Fibroblast of mammary gland (primary cell): Measurements from ENCODE around the gene GCFC2.

Experiments used
- DNase-seq: peaks from one replicate; pipeline ENCODE4 v3.0.0-alpha.2; 2010; ENCODE audit warnings: low read depth
- H3K4me3 ChIP-seq: 2 replicates; pipeline ENCODE4 v1.5.1; 2011; ENCODE audit warnings: low read depth, mild to moderate bottlenecking, low read length, moderate library complexity; ENCODE audit not compliant: control insufficient read depth
- CTCF ChIP-seq: conservative IDR thresholded peaks from 2 replicates; pipeline ENCODE4 v1.5.1; 2011; ENCODE audit warnings: low read depth, low read length, inconsistent platforms; ENCODE audit not compliant: control insufficient read depth, insufficient read depth

Gene GCFC2

GRCh38 chr2:75621228-75621627, 89.5 kb downstream of the GCFC2 start:
- no peak for TF ChIP-seq CTCF
- no peak for DNase-seq
- H3K4me3 ChIP-seq, result no peak overlapping the region

GRCh38 chr2:75619956-75620740, 90.6 kb downstream of the GCFC2 start:
- H3K4me3 ChIP-seq, result no peak overlapping the region
- TF ChIP-seq CTCF, result no peak
- DNase-seq, result no peak

- no peak for TF ChIP-seq CTCF
- no peak for DNase-seq
- no peak overlapping the region for H3K4me3 ChIP-seq
These were observed 93.8 kb downstream of the GCFC2 start for GRCh38 chr2:75616933-75617332.

- no peak overlapping the region for H3K4me3 ChIP-seq
- no peak for TF ChIP-seq CTCF
- no peak for DNase-seq
These were observed 94.3 kb downstream of the GCFC2 start for GRCh38 chr2:75616406-75616805.

GRCh38 chr2:75614162-75614651, 96.5 kb downstream of the GCFC2 start:
- DNase-seq, result no peak
- TF ChIP-seq CTCF, result no peak
- H3K4me3 ChIP-seq, result no peak overlapping the region

GRCh38 chr2:75612862-75613243, 97.9 kb downstream of the GCFC2 start:
- no peak overlapping the region for H3K4me3 ChIP-seq
- DNase-seq, result no peak
- no peak for TF ChIP-seq CTCF
